HEK293 (cell line): ENCODE data around the gene PLS1.
"Not testable (repeated sequence)": the region's sequence is repeated elsewhere in the genome, so short reads cannot be mapped to it uniquely, and the experiment has no call there.

Experiments
- CTCF ChIA-PET: fragments of 350-600 bp; formaldehyde crosslinking; extraction: SDS; loops from one replicate; lab custom pipeline; 2021; ENCODE audit warnings: antibody characterized with exemption; lab: Yijun Ruan, JAX
- POLR2A ChIA-PET: fragments of 300-600 bp; formaldehyde crosslinking; extraction: SDS; loops from one replicate; lab custom pipeline; 2020; ENCODE audit warnings: antibody characterized with exemption, inconsistent platforms; lab: Yijun Ruan, JAX
- H3K27ac ChIP-seq: fragments of 200-500 bp; sonication (Bioruptor generic); 2 replicates; pipeline ENCODE4 v1.5.1; 2014; ENCODE audit warnings: low read depth, low read length, control low read depth, inconsistent platforms; ENCODE audit errors: extremely low read depth
- H3K36me3 ChIP-seq, 2 experiments: fragments of 200-500 bp in 1 of 2; sonication (Bioruptor generic) in 1 of 2; 1 replicate in 1 of 2; 2 replicates in 1 of 2; pipeline ENCODE4 v1.5.1; 2014 to 2017; ENCODE audit warnings: inconsistent platforms in 2 of 2, low read length in 2 of 2; ENCODE audit not compliant: control insufficient read depth in 2 of 2, insufficient read depth in 1 of 2
- H3K4me1 ChIP-seq: fragments of 200-500 bp; sonication (Bioruptor generic); 2 replicates; pipeline ENCODE4 v1.5.1; 2014; ENCODE audit warnings: mild to moderate bottlenecking, low read length, inconsistent platforms; ENCODE audit not compliant: control insufficient read depth, insufficient read depth
- H3K4me3 ChIP-seq: 2 replicates; pipeline ENCODE4 v1.5.1; 2011; ENCODE audit warnings: low read depth, mild to moderate bottlenecking, control low read depth, low read length, moderate library complexity
- H3K9me3 ChIP-seq: fragments of 200-500 bp; sonication (Bioruptor generic); 2 replicates; pipeline ENCODE4 v1.5.1; 2014; ENCODE audit warnings: low read depth, low read length, inconsistent platforms; ENCODE audit not compliant: control insufficient read depth, insufficient read depth
- ATF2 ChIP-seq: fragments of 450-650 bp; formaldehyde crosslinking; IDR thresholded peaks from 2 replicates; pipeline ENCODE4 v1.5.1; 2016; ENCODE audit warnings: missing biosample characterization, missing genetic modification characterization, low read depth
- HOXA7 ChIP-seq: sonication (generic); formaldehyde crosslinking; IDR thresholded peaks from 2 replicates; pipeline ENCODE4 v1.8.1; 2022; ENCODE audit warnings: missing genetic modification reagents, borderline replicate concordance
- INSM2 ChIP-seq: fragments of 450-650 bp; formaldehyde crosslinking; IDR thresholded peaks from 2 replicates; pipeline ENCODE4 v1.5.1; 2016; ENCODE audit warnings: missing biosample characterization, missing genetic modification characterization
- KLF17 ChIP-seq: fragments of 450-650 bp; formaldehyde crosslinking; IDR thresholded peaks from 2 replicates; pipeline ENCODE4 v1.5.1; 2016; ENCODE audit warnings: missing biosample characterization, missing genetic modification characterization
- KLF8 ChIP-seq: fragments of 450-650 bp; formaldehyde crosslinking; IDR thresholded peaks from 2 replicates; pipeline ENCODE4 v1.5.1; 2016; ENCODE audit warnings: missing biosample characterization, missing genetic modification characterization
- SCRT1 ChIP-seq: fragments of 450-650 bp; formaldehyde crosslinking; IDR thresholded peaks from 2 replicates; pipeline ENCODE4 v1.5.1; 2016; ENCODE audit warnings: missing biosample characterization, missing genetic modification characterization, borderline replicate concordance
- TSHZ1 ChIP-seq: fragments of 450-650 bp; formaldehyde crosslinking; IDR thresholded peaks from 2 replicates; pipeline ENCODE4 v1.5.1; 2016; ENCODE audit warnings: missing biosample characterization, missing genetic modification characterization, borderline replicate concordance
- ZBTB11 ChIP-seq: fragments of 450-650 bp; formaldehyde crosslinking; conservative IDR thresholded peaks from 2 replicates; pipeline ENCODE4 v1.5.1; 2016; ENCODE audit warnings: low read depth, missing biosample characterization, missing genetic modification characterization
- ZBTB49 ChIP-seq: fragments of 450-650 bp; formaldehyde crosslinking; IDR thresholded peaks from 2 replicates; pipeline ENCODE4 v1.5.1; 2016; ENCODE audit warnings: missing biosample characterization, missing genetic modification characterization, low read depth
- ZIC2 ChIP-seq: fragments of 450-650 bp; formaldehyde crosslinking; IDR thresholded peaks from 2 replicates; pipeline ENCODE4 v1.5.1; 2016; ENCODE audit warnings: missing biosample characterization, missing genetic modification characterization
- ZNF24 ChIP-seq: fragments of 450-650 bp; formaldehyde crosslinking; IDR thresholded peaks from 2 replicates; pipeline ENCODE4 v1.5.1; 2016; ENCODE audit warnings: missing biosample characterization, missing genetic modification characterization
- ZNF362 ChIP-seq: fragments of 450-650 bp; formaldehyde crosslinking; IDR thresholded peaks from 2 replicates; pipeline ENCODE4 v1.5.1; 2016; ENCODE audit warnings: missing biosample characterization, missing genetic modification characterization
- ZNF366 ChIP-seq: fragments of 450-650 bp; formaldehyde crosslinking; conservative IDR thresholded peaks from 2 replicates; pipeline ENCODE4 v1.5.1; 2016; ENCODE audit warnings: missing biosample characterization, missing genetic modification characterization
- ZNF37A ChIP-seq: fragments of 450-650 bp; IDR thresholded peaks from 2 replicates; pipeline ENCODE4 v1.5.1; 2018; ENCODE audit warnings: missing biosample characterization, missing genetic modification characterization
- ZNF404 ChIP-seq: fragments of 450-650 bp; formaldehyde crosslinking; IDR thresholded peaks from 2 replicates; pipeline ENCODE4 v1.5.1; 2017; ENCODE audit warnings: missing biosample characterization, missing genetic modification characterization
- ZNF561 ChIP-seq: fragments of 450-650 bp; IDR thresholded peaks from 2 replicates; pipeline ENCODE4 v1.5.1; 2018; ENCODE audit warnings: missing biosample characterization, missing genetic modification characterization, borderline replicate concordance
- ZNF624 ChIP-seq: fragments of 450-650 bp; formaldehyde crosslinking; IDR thresholded peaks from 2 replicates; pipeline ENCODE4 v1.5.1; 2017; ENCODE audit warnings: missing biosample characterization, missing genetic modification characterization
- ZNF660 ChIP-seq: fragments of 450-650 bp; IDR thresholded peaks from 2 replicates; pipeline ENCODE4 v1.5.1; 2018; ENCODE audit warnings: missing biosample characterization, mild to moderate bottlenecking, missing genetic modification characterization
- ZSCAN16 ChIP-seq: fragments of 450-650 bp; formaldehyde crosslinking; IDR thresholded peaks from 2 replicates; pipeline ENCODE4 v1.5.1; 2016; ENCODE audit warnings: missing biosample characterization, missing genetic modification characterization

The PLS1 gene

GRCh38 chr3:142602619-142603385, 6.6 kb downstream of the PLS1 start:
- TF ChIP-seq HOXA7 (no peak), INSM2 (tag by site-specific recombination) (no peak), SCRT1 (tag by site-specific recombination) (no peak), ZNF37A (tag by site-specific recombination) (no peak), KLF8 (tag by site-specific recombination) (no peak), ZNF404 (tag by site-specific recombination) (no peak), ZNF660 (no peak), TSHZ1 (tag by site-specific recombination) (no peak), ZNF24 (tag by site-specific recombination) (no peak), KLF17 (tag by site-specific recombination) (no peak), ATF2 (no peak), ZIC2 (tag by site-specific recombination) (no peak), ZBTB49 (tag by site-specific recombination) (no peak), ZSCAN16 (tag by site-specific recombination) (no peak), ZNF362 (tag by site-specific recombination) (no peak), ZNF366 (tag by site-specific recombination) (no peak), ZNF561 (tag by site-specific recombination) (no peak), ZBTB11 (tag by site-specific recombination) (no peak), ZNF624 (no peak)
- Histone ChIP-seq H3K27ac (no peak overlapping the region), H3K36me3 (no peaks in the 10 kb centered on the region), H3K9me3 (no peaks in the 10 kb centered on the region), H3K4me1 (no peaks in the 10 kb centered on the region; the same call in 1 of the 2 replicates), H3K4me3 (no peak overlapping the region)
- ChIA-PET POLR2A (interaction anchor here (0.6 kb wide), 1 partner anchor 11 kb away, joined by 3 read pairs; no protein-coding TSS in a partner anchor), CTCF (interaction anchor here (1.2 kb wide), 1 partner anchor 12 kb away, joined by 7 read pairs; no protein-coding TSS in a partner anchor)

GRCh38 chr3:142603386-142603705, 7.2 kb downstream of the PLS1 start:
- H3K9me3 ChIP-seq, H3K4me3 ChIP-seq, CTCF ChIA-PET, H3K4me1 ChIP-seq, H3K27ac ChIP-seq, H3K36me3 ChIP-seq: not testable (repeated sequence)
- POLR2A ChIA-PET: interaction anchor here (0.6 kb wide), 1 partner anchor 12 kb away, joined by 3 read pairs; no protein-coding TSS in a partner anchor
